ENCODE results near the gene RAPGEF2. TPM values are rescaled to one million over a fixed set of nuclear protein-coding genes. Genes with fewer than 3 reads are reported as not detected.

RAPGEF2 gene
- total and polyA plus RNA-seq, 2 of the 8 experiments (the other 6 are each of a cell fraction or from before 2014, with no cell fraction given), result 24.4 to 48.6 TPM

DNA sequence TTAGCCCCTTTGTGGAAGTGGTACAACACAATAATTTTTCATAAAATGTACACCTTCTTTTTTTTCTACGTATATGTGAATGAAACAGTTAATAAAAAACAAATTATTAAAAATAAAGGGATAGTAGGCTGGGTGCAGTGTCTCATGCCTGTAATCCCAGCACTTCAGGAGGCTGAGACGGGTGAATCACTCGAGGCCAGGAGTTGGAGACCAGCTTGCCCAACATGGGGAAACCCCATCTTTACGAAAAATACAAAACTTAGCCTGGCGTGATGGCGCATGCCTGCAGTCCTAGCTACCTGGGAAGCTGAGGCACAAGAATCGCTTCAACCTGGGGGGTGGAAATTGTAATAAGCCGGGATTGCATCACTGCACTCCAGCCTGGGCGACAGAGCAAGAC, 244.9 kb downstream of the RAPGEF2 start (continued):
- TF ChIP-seq NANOG (IDR thresholded peaks at IDR 0.05; ENCODE audit: insufficient read depth, low read depth, low read length, poor library complexity, severe bottlenecking), result no peak
- TF ChIP-seq SRF (IDR thresholded peaks at IDR 0.05; ENCODE audit: low read depth, low read length), result no peak

Data from H1 (cell line).